HFF-Myc (cell line): ENCODE data around the gene DLG2.
"Not testable (repeated sequence)": the region's sequence is repeated elsewhere in the genome, so short reads cannot be mapped to it uniquely, and the experiment has no call there.

Experiments
- DNase-seq: peaks from one replicate; pipeline ENCODE4 v3.0.0-alpha.2; 2011; ENCODE audit warnings: low read depth; ENCODE audit errors: extremely low read depth
- H3K4me3 ChIP-seq: replicated peaks from 2 replicates; pipeline ENCODE4 v1.5.1; 2011; ENCODE audit warnings: low read depth, mild to moderate bottlenecking, control low read depth, low read length
- CTCF ChIP-seq: IDR thresholded peaks from 2 replicates; pipeline ENCODE4 v1.5.1; 2012; ENCODE audit warnings: mild to moderate bottlenecking, low read depth, low read length, control low read depth; ENCODE audit errors: missing control alignments

The DLG2 gene

GRCh38 chr11:85040166-85040565, 587.0 kb downstream of the DLG2 start:
- no peak for DNase-seq
- TF ChIP-seq CTCF, result no peak
- no peak overlapping the region for H3K4me3 ChIP-seq

- DNase-seq, result no peak
These were observed 597.2 kb downstream of the DLG2 start for GRCh38 chr11:85029964-85030363.

GRCh38 chr11:85028329-85029101, 598.6 kb downstream of the DLG2 start:
- DNase-seq, result no peak
- TF ChIP-seq CTCF, result no peak
- H3K4me3 ChIP-seq, result no peak overlapping the region

More at GRCh38 chr11:85029964-85030363, 597.2 kb downstream of the DLG2 start:
- TF ChIP-seq CTCF, result no peak
- no peak overlapping the region for H3K4me3 ChIP-seq

- no peak for TF ChIP-seq CTCF
- no peak for DNase-seq
- H3K4me3 ChIP-seq, result no peak overlapping the region
These were observed 599.8 kb downstream of the DLG2 start for GRCh38 chr11:85027346-85027745.

- no peak for DNase-seq
- no peak overlapping the region for H3K4me3 ChIP-seq
- no peak for TF ChIP-seq CTCF
These were observed 606.1 kb downstream of the DLG2 start for GRCh38 chr11:85021058-85021457.

- peak; percentile 39 for TF ChIP-seq CTCF
- DNase-seq, result no peak
- no peak overlapping the region for H3K4me3 ChIP-seq
These were observed 633.8 kb downstream of the DLG2 start for GRCh38 chr11:84993386-84993785.

- DNase-seq, result no peak
- no peak overlapping the region for H3K4me3 ChIP-seq
- no peak for TF ChIP-seq CTCF
These were observed 637.0 kb downstream of the DLG2 start for GRCh38 chr11:84990141-84990540.

GRCh38 chr11:84987686-84988187, 639.4 kb downstream of the DLG2 start:
- not testable (repeated sequence) for DNase-seq, H3K4me3 ChIP-seq
